ENCODE results near the gene ANGPTL1.

ANGPTL1 gene

GRCh38 chr1:178870944-178871343, at the start of gene ANGPTL1:
ANGPTL1 (minus strand) TSS chr1:178871077; CDS start chr1:178865776, 5,301 bp downstream.
- no peak within 1 kb of the TSS for H3K4me3 Mint-ChIP-seq
- H3K4me1 Mint-ChIP-seq: no peaks in the 10 kb centered on the region
- no peak for DNase-seq (ENCODE audit: low spot score in 2 of 2)
- peaks cover 3% of the 10 kb centered on the region for H3K36me3 Mint-ChIP-seq (ENCODE audit: insufficient read depth)
- H3K9me3 Mint-ChIP-seq: no peaks in the 10 kb centered on the region
- ATAC-seq (replicated peaks; ENCODE audit: extremely low read depth, poor library complexity, severe bottlenecking): no peak
- H3K27me3 Mint-ChIP-seq: peaks cover 18% of the 10 kb centered on the region
- H3K27ac Mint-ChIP-seq (ENCODE audit: low read depth): no peak within 1 kb of the TSS

GRCh38 chr1:178919581-178919980, 48.7 kb upstream of the ANGPTL1 start:
- H3K4me3 Mint-ChIP-seq: no peak overlapping the region
- H3K27ac Mint-ChIP-seq (ENCODE audit: low read depth): no peak overlapping the region
- H3K9me3 Mint-ChIP-seq: no peaks in the 10 kb centered on the region
- ATAC-seq (replicated peaks; ENCODE audit: extremely low read depth, poor library complexity, severe bottlenecking) (no peak), DNase-seq (ENCODE audit: low spot score in 2 of 2) (no peak)
- peaks cover 41% of the 10 kb centered on the region for H3K27me3 Mint-ChIP-seq
- H3K4me1 Mint-ChIP-seq: no peaks in the 10 kb centered on the region
- no peaks in the 10 kb centered on the region for H3K36me3 Mint-ChIP-seq (ENCODE audit: insufficient read depth)

GRCh38 chr1:178918955-178919354, 48.1 kb upstream of the ANGPTL1 start:
- H3K36me3 Mint-ChIP-seq (ENCODE audit: insufficient read depth): peaks cover 2% of the 10 kb centered on the region
- H3K4me3 Mint-ChIP-seq: no peak overlapping the region
- H3K9me3 Mint-ChIP-seq: no peaks in the 10 kb centered on the region
- H3K27ac Mint-ChIP-seq (ENCODE audit: low read depth): no peak overlapping the region
- peaks cover 41% of the 10 kb centered on the region for H3K27me3 Mint-ChIP-seq
- ATAC-seq (replicated peaks; ENCODE audit: extremely low read depth, poor library complexity, severe bottlenecking): no peak
- no peak for DNase-seq (ENCODE audit: low spot score in 2 of 2)
- H3K4me1 Mint-ChIP-seq: no peaks in the 10 kb centered on the region

DNA sequence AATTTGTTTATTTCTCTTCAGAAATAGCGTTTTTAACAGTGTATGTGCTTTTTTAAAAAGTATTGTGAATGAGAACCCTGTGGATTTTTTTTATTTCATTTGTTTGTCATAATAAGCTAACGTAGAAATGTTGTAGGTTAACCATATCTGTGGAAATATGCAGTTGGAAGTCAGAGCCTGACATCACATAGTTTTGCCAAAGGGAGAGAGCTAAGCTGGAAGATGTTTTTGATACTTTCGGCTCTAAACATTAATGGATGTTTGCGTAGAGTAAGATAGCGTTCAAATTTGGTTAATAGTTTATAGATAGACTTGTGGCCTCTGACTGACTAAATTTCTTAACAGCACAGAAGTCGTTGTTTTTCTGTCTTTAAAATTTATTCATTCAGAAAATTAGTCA, 47.4 kb upstream of the ANGPTL1 start:
- no peak overlapping the region for H3K27ac Mint-ChIP-seq (ENCODE audit: low read depth)
- H3K4me1 Mint-ChIP-seq: no peaks in the 10 kb centered on the region
- peaks cover 39% of the 10 kb centered on the region for H3K27me3 Mint-ChIP-seq
- ATAC-seq (replicated peaks; ENCODE audit: extremely low read depth, poor library complexity, severe bottlenecking): no peak
- H3K4me3 Mint-ChIP-seq: no peak overlapping the region
- H3K9me3 Mint-ChIP-seq: no peaks in the 10 kb centered on the region
- DNase-seq (ENCODE audit: low spot score in 2 of 2): no peak
- H3K36me3 Mint-ChIP-seq (ENCODE audit: insufficient read depth): peaks cover 2% of the 10 kb centered on the region

DNA sequence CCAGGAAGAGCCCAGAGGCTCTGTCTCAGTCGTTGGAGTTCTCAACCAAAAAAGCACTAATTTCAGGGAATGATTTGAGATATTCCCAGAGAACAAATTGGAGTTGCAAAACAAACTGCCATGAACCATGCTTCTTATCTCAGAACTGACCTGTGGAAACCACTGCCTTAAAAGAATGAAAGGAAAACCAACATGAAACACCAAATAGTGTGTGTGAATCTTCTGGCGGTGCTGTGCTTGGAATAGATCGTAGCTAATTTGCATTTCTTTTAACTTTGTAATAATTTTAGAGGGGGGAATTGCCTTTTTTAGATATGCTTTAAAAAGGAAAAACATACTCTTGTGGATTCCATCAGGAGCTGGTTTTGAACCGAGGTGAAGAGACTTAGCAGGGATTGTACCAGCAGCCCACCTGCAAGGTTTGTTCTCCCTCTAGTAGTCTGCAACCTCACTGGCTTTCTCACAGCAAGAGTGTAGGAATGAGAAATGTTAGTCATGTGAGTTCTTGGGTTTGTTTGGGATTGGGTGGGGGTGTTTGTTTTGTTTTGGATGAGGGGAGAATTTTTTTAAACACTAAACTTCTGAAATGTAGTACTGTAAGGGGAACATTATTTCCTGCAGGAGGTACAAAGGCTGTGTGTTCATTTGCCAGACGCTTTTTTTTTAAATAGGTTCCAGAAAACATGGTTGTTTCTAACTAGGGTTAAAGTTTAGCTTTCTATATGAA, 45.7 kb upstream of the ANGPTL1 start:
- no peak overlapping the region for H3K4me3 Mint-ChIP-seq
- ATAC-seq (replicated peaks; ENCODE audit: extremely low read depth, poor library complexity, severe bottlenecking) (no peak), DNase-seq (ENCODE audit: low spot score in 2 of 2) (no peak)
- no peaks in the 10 kb centered on the region for H3K4me1 Mint-ChIP-seq
- H3K27ac Mint-ChIP-seq (ENCODE audit: low read depth): no peak overlapping the region
- H3K9me3 Mint-ChIP-seq: no peaks in the 10 kb centered on the region
- H3K36me3 Mint-ChIP-seq (ENCODE audit: insufficient read depth): peaks cover 2% of the 10 kb centered on the region
- peaks cover 45% of the 10 kb centered on the region for H3K27me3 Mint-ChIP-seq

- no peaks in the 10 kb centered on the region for H3K9me3 Mint-ChIP-seq
- peaks cover 6% of the 10 kb centered on the region for H3K36me3 Mint-ChIP-seq (ENCODE audit: insufficient read depth)
- no peak for DNase-seq (ENCODE audit: low spot score in 2 of 2)
- no peak overlapping the region for H3K4me3 Mint-ChIP-seq
- no peak for ATAC-seq (replicated peaks; ENCODE audit: extremely low read depth, poor library complexity, severe bottlenecking)
- no peak overlapping the region for H3K27ac Mint-ChIP-seq (ENCODE audit: low read depth)
- H3K27me3 Mint-ChIP-seq: peaks cover 63% of the 10 kb centered on the region
- H3K4me1 Mint-ChIP-seq: no peaks in the 10 kb centered on the region
Measured at GRCh38 chr1:178912597-178912996, 41.7 kb upstream of the ANGPTL1 start.

DNA sequence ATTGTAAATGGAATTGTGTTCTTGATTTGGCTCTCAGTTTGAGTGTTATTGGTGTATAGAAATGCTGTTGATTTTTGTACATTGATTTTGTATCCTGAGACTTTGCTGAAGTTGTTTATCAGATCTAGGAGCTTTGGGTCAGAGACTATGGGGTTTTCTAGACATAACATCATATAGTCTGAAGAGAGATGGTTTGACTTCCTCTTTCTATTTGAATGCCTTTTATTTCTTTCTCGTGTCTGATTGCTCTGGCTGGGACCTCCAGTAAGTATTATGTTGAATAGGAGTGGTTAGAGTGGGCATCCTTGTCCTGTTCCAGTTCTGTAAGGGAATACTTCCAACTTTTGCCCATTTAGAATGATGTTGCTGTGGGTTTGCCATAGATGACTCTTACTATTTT, 39.1 kb upstream of the ANGPTL1 start:
- Mint-ChIP-seq H3K36me3 (ENCODE audit: insufficient read depth) (peaks cover 8% of the 10 kb centered on the region), H3K27ac (ENCODE audit: low read depth) (no peak overlapping the region), H3K9me3 (no peaks in the 10 kb centered on the region), H3K27me3 (peaks cover 52% of the 10 kb centered on the region), H3K4me3 (no peak overlapping the region), H3K4me1 (no peaks in the 10 kb centered on the region)
- DNase-seq (ENCODE audit: low spot score in 2 of 2): no peak
- no peak for ATAC-seq (replicated peaks; ENCODE audit: extremely low read depth, poor library complexity, severe bottlenecking)

- Mint-ChIP-seq H3K27ac (ENCODE audit: low read depth) (no peak overlapping the region), H3K27me3 (peaks cover 53% of the 10 kb centered on the region), H3K4me3 (no peak overlapping the region), H3K36me3 (ENCODE audit: insufficient read depth) (peaks cover 7% of the 10 kb centered on the region), H3K9me3 (no peaks in the 10 kb centered on the region), H3K4me1 (no peaks in the 10 kb centered on the region)
- ATAC-seq (replicated peaks; ENCODE audit: extremely low read depth, poor library complexity, severe bottlenecking) (no peak), DNase-seq (ENCODE audit: low spot score in 2 of 2) (no peak)
Measured at GRCh38 chr1:178908358-178908757, 37.5 kb upstream of the ANGPTL1 start.

DNA sequence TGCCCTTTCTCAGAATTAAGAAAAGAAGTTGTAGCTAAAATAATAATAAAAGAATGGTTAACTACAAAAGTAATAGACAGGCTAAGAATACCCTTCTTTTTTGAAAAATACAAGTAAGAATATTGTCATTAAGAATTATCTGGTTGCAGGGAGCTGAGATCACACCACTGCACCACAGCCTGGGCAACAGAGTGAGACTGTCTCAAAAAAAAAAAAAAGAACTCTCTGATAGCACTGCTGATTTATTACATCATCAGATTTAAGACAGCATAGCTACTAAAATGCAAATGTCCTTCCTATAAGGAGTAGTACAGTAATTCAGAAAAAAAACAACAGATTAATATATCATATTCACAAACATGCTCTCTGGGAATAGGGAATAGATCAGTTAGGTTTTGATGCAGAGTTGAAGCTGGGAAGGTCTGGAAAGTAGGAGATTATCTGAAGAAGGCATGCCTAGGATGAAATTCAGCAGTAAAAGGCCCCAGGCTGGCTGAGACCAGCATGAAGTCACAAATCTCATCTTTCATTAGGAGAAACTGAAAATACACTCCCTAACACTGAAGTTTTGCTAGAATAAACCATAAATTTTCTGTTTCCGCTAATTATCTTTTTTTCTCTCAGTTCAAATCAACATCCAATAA, 30.7 kb upstream of the ANGPTL1 start:
- Mint-ChIP-seq H3K4me3 (no peak overlapping the region), H3K36me3 (ENCODE audit: insufficient read depth) (no peaks in the 10 kb centered on the region), H3K27me3 (peaks cover 17% of the 10 kb centered on the region), H3K4me1 (peaks cover 4% of the 10 kb centered on the region), H3K9me3 (no peaks in the 10 kb centered on the region), H3K27ac (ENCODE audit: low read depth) (no peak overlapping the region)
- DNase-seq (ENCODE audit: low spot score in 2 of 2): no peak
- ATAC-seq (replicated peaks; ENCODE audit: extremely low read depth, poor library complexity, severe bottlenecking): no peak

DNA sequence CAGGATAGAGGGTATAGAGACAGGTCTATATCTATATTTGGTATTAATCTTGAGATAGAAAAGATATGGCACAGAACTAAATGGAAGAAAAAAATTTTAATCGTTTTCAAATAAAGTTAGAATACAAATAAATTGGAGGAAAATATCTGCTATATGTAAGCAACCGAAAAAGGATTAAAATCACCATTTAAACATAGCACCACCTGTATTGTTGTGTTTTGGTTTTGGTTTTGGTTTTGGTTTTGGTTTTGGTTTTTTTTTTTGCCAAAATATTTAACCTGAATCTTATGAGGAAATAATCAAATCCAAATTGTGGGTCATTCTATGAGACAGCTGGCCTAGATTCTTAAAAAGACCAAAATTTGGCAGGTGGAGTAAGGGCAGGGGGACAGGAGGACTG, 28.5 kb upstream of the ANGPTL1 start:
- Mint-ChIP-seq H3K4me3 (no peak overlapping the region), H3K4me1 (peaks cover 4% of the 10 kb centered on the region), H3K36me3 (ENCODE audit: insufficient read depth) (peaks cover 1% of the 10 kb centered on the region), H3K27me3 (peaks cover 26% of the 10 kb centered on the region), H3K27ac (ENCODE audit: low read depth) (no peak overlapping the region), H3K9me3 (peaks cover 5% of the 10 kb centered on the region)
- ATAC-seq (replicated peaks; ENCODE audit: extremely low read depth, poor library complexity, severe bottlenecking) (no peak), DNase-seq (ENCODE audit: low spot score in 2 of 2) (no peak)

GRCh38 chr1:178898401-178898800, 27.5 kb upstream of the ANGPTL1 start:
- no peak overlapping the region for H3K4me3 Mint-ChIP-seq
- DNase-seq (ENCODE audit: low spot score in 2 of 2): no peak

GRCh38 chr1:178895928-178896327, 25.1 kb upstream of the ANGPTL1 start:
- DNase-seq (ENCODE audit: low spot score in 2 of 2) (no peak), ATAC-seq (replicated peaks; ENCODE audit: extremely low read depth, poor library complexity, severe bottlenecking) (no peak)
- H3K4me3 Mint-ChIP-seq: no peak overlapping the region
- peaks cover 5% of the 10 kb centered on the region for H3K9me3 Mint-ChIP-seq
- no peak overlapping the region for H3K27ac Mint-ChIP-seq (ENCODE audit: low read depth)
- peaks cover 1% of the 10 kb centered on the region for H3K36me3 Mint-ChIP-seq (ENCODE audit: insufficient read depth)
- peaks cover 4% of the 10 kb centered on the region for H3K4me1 Mint-ChIP-seq
- peaks cover 18% of the 10 kb centered on the region for H3K27me3 Mint-ChIP-seq

More at GRCh38 chr1:178898401-178898800, 27.5 kb upstream of the ANGPTL1 start:
- Mint-ChIP-seq H3K36me3 (ENCODE audit: insufficient read depth) (peaks cover 1% of the 10 kb centered on the region), H3K27me3 (peaks cover 18% of the 10 kb centered on the region), H3K4me1 (peaks cover 4% of the 10 kb centered on the region), H3K9me3 (peaks cover 5% of the 10 kb centered on the region), H3K27ac (ENCODE audit: low read depth) (no peak overlapping the region)
- ATAC-seq (replicated peaks; ENCODE audit: extremely low read depth, poor library complexity, severe bottlenecking): no peak

- Mint-ChIP-seq H3K27me3 (no peaks in the 10 kb centered on the region), H3K4me3 (no peak overlapping the region), H3K4me1 (no peaks in the 10 kb centered on the region), H3K27ac (ENCODE audit: low read depth) (no peak overlapping the region), H3K9me3 (no peaks in the 10 kb centered on the region), H3K36me3 (ENCODE audit: insufficient read depth) (no peaks in the 10 kb centered on the region)
- ATAC-seq (replicated peaks; ENCODE audit: extremely low read depth, poor library complexity, severe bottlenecking) (no peak), DNase-seq (ENCODE audit: low spot score in 2 of 2) (no peak)
Measured at GRCh38 chr1:178886551-178886950, 15.7 kb upstream of the ANGPTL1 start.
